Keratinocyte (primary cell): ENCODE results near the gene FAM83D.

Experiments used
- CTCF ChIP-seq, 3 experiments: IDR thresholded peaks in 1 of 3; conservative IDR thresholded peaks in 1 of 3; optimal IDR thresholded peaks in 1 of 3; 2 replicates in 2 of 3; 3 replicates in 1 of 3; pipeline versions ENCODE3 to v1.5.1; 2011; ENCODE audit warnings: low read length in 3 of 3, mild to moderate bottlenecking in 3 of 3, moderate library complexity in 2 of 3, control low read depth in 1 of 3, inconsistent platforms in 1 of 3; ENCODE audit not compliant: insufficient read depth in 2 of 3; ENCODE audit errors: extremely low read depth in 1 of 3
- EZH2 ChIP-seq: IDR thresholded peaks from one replicate; pipeline ENCODE4 v1.6.1; 2012; ENCODE audit warnings: inconsistent platforms, mild to moderate bottlenecking, low read length, moderate library complexity

- TF ChIP-seq CTCF (optimal IDR thresholded peaks at IDR 0.05 in 1 of 3, IDR thresholded peaks at IDR 0.05 in 1 of 3, conservative IDR thresholded peaks at IDR 0.05 in 1 of 3; ENCODE audit: extremely low read depth in 1 of 3, insufficient read depth in 2 of 3, low read length in 3 of 3) (no peak), EZH2 (no peak)
Measured at GRCh38 chr20:38975539-38976120, 49.4 kb downstream of the FAM83D start.
